ENCODE results near the gene OR5M8.

OR5M8 gene

DNA sequence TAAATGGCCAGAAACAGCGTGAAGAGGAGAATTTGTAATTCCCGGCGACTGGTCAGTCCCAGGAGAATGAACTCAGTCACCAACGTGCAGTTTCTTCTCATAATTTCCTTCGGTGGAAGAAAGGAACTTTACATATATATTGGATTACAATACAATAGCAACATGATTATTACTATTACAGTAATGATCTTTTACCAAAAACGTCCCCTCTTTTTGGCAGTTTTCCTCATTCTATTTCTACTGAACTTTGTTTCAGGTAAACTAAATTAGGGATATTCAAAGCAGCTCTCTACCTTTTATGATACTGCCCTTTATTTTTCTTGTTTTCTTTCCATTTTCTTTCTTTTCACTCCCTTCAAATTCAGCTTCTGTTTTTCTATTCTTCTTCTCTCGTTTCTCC, at the start of gene OR5M8:
Gene OR5M8 (minus strand): TSS at position 101 of the 400 bp plus-strand sequence. CDS start 0 bp downstream, at position 101.
- no peak for DNase-seq (ENCODE audit: low spot score)
- H3K27me3 Mint-ChIP-seq (ENCODE audit: low read depth): no peaks in the 10 kb centered on the region
- H3K9me3 Mint-ChIP-seq: peaks cover 52% of the 10 kb centered on the region
- no peak within 1 kb of the TSS for H3K4me3 Mint-ChIP-seq
- no peaks in the 10 kb centered on the region for H3K36me3 Mint-ChIP-seq (ENCODE audit: low read depth)
- no peaks in the 10 kb centered on the region for H3K4me1 Mint-ChIP-seq (ENCODE audit: low read depth)
- no peak within 1 kb of the TSS for H3K27ac Mint-ChIP-seq

GRCh38 chr11:56533054-56533740, 42.0 kb upstream of the OR5M8 start:
- DNase-seq (ENCODE audit: low spot score): no peak
- no peaks in the 10 kb centered on the region for H3K27me3 Mint-ChIP-seq (ENCODE audit: low read depth)
- peaks cover 30% of the 10 kb centered on the region for H3K9me3 Mint-ChIP-seq
- no peak overlapping the region for H3K4me3 Mint-ChIP-seq
- no peaks in the 10 kb centered on the region for H3K4me1 Mint-ChIP-seq (ENCODE audit: low read depth)
- no peak overlapping the region for H3K27ac Mint-ChIP-seq
- H3K36me3 Mint-ChIP-seq (ENCODE audit: low read depth): no peaks in the 10 kb centered on the region

- no peaks in the 10 kb centered on the region for H3K27me3 Mint-ChIP-seq (ENCODE audit: low read depth)
- H3K27ac Mint-ChIP-seq: no peak overlapping the region
- H3K4me1 Mint-ChIP-seq (ENCODE audit: low read depth): no peaks in the 10 kb centered on the region
- peaks cover 30% of the 10 kb centered on the region for H3K9me3 Mint-ChIP-seq
- DNase-seq (ENCODE audit: low spot score): no peak
- no peak overlapping the region for H3K4me3 Mint-ChIP-seq
- H3K36me3 Mint-ChIP-seq (ENCODE audit: low read depth): no peaks in the 10 kb centered on the region
Observed at GRCh38 chr11:56531856-56532255, 40.7 kb upstream of the OR5M8 start.

GRCh38 chr11:56522008-56522407, 30.8 kb upstream of the OR5M8 start:
- no peaks in the 10 kb centered on the region for H3K4me1 Mint-ChIP-seq (ENCODE audit: low read depth)

DNA sequence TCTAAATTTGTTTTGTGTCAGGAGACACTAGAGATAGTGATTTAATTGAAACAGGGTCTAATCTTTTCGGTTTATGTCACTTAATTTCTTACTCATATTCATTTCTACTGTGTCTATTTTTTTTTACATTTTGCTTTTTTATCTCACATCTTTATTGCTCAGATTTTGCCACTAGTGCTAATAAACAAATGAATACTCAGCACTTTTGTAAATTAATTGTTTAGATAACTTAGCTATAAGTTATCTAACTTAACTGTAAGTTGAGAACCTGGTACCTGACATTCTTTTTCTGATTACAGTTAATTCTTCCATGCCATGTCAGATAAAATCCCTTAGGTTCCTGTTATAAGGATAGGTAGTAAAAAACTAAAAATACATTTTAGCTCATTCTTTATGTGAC, 22.1 kb upstream of the OR5M8 start:
- no peaks in the 10 kb centered on the region for H3K4me1 Mint-ChIP-seq (ENCODE audit: low read depth)
- no peaks in the 10 kb centered on the region for H3K27me3 Mint-ChIP-seq (ENCODE audit: low read depth)
- no peak overlapping the region for H3K4me3 Mint-ChIP-seq
- no peak overlapping the region for H3K27ac Mint-ChIP-seq
- H3K36me3 Mint-ChIP-seq (ENCODE audit: low read depth): no peaks in the 10 kb centered on the region
- peaks cover 36% of the 10 kb centered on the region for H3K9me3 Mint-ChIP-seq
- DNase-seq (ENCODE audit: low spot score): no peak

More at GRCh38 chr11:56522008-56522407, 30.8 kb upstream of the OR5M8 start:
- H3K4me3 Mint-ChIP-seq: no peak overlapping the region
- no peak for DNase-seq (ENCODE audit: low spot score)
- H3K27me3 Mint-ChIP-seq (ENCODE audit: low read depth): no peaks in the 10 kb centered on the region
- no peak overlapping the region for H3K27ac Mint-ChIP-seq
- no peaks in the 10 kb centered on the region for H3K36me3 Mint-ChIP-seq (ENCODE audit: low read depth)
- peaks cover 33% of the 10 kb centered on the region for H3K9me3 Mint-ChIP-seq

DNA sequence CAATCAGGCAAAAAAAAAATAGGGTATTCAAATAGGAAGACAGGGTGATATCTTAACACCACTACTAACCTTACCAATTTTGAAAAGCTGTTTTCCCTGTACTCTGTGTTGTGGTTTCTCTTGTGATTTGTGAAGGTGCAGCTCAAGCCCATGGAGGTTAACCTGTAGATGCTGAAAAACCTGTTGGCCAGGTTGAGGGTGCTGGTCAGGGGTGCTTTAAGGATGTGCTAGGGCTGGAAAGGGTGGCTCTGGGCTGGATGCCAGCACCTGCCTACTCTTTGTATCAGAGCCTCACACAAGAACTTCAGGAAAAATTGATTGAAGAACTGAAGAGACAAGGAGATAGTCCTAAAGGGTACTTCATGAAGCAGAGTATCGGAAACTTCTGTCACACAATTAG, 18.3 kb upstream of the OR5M8 start:
- H3K27me3 Mint-ChIP-seq (ENCODE audit: low read depth): no peaks in the 10 kb centered on the region
- DNase-seq (ENCODE audit: low spot score): no peak
- H3K4me1 Mint-ChIP-seq (ENCODE audit: low read depth): no peaks in the 10 kb centered on the region
- peaks cover 34% of the 10 kb centered on the region for H3K9me3 Mint-ChIP-seq
- H3K36me3 Mint-ChIP-seq (ENCODE audit: low read depth): no peaks in the 10 kb centered on the region
- no peak overlapping the region for H3K4me3 Mint-ChIP-seq
- no peak overlapping the region for H3K27ac Mint-ChIP-seq

DNA sequence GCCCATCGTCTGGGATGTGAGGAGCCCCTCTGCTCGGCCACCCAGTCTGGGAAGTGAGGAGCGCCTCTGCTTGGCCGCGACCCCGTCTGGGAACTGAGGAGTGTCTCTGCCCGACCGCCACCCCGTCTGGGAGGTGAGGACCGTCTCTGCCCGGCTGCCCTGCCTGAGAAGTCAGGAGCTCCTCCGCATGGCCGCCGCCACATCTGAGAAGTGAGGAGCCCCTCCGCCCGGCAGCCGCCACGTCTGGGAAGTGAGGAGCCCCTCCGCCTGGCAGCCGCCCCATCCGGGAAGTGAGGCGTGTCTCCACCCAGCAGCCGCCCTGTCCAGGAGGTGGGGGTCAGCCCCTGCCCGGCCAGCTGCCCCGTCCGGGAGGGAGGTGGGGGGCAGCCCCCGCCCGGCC, 5.8 kb upstream of the OR5M8 start:
- no peak for DNase-seq (ENCODE audit: low spot score)
- H3K27ac Mint-ChIP-seq: no peak overlapping the region
- H3K4me3 Mint-ChIP-seq: no peak overlapping the region

GRCh38 chr11:56495117-56495516, 3.9 kb upstream of the OR5M8 start:
- no peak overlapping the region for H3K4me3 Mint-ChIP-seq
- H3K27ac Mint-ChIP-seq: no peak overlapping the region
- no peaks in the 10 kb centered on the region for H3K4me1 Mint-ChIP-seq (ENCODE audit: low read depth)

More for the DNA sequence above, 5.8 kb upstream of the OR5M8 start:
- Mint-ChIP-seq H3K9me3 (peaks cover 43% of the 10 kb centered on the region), H3K4me1 (ENCODE audit: low read depth) (no peaks in the 10 kb centered on the region), H3K27me3 (ENCODE audit: low read depth) (no peaks in the 10 kb centered on the region), H3K36me3 (ENCODE audit: low read depth) (no peaks in the 10 kb centered on the region)

GRCh38 chr11:56486801-56487200, 4.4 kb downstream of the OR5M8 start:
- H3K27ac Mint-ChIP-seq: no peak overlapping the region
- H3K4me1 Mint-ChIP-seq (ENCODE audit: low read depth): no peaks in the 10 kb centered on the region
- no peak overlapping the region for H3K4me3 Mint-ChIP-seq
- no peaks in the 10 kb centered on the region for H3K27me3 Mint-ChIP-seq (ENCODE audit: low read depth)
- no peak for DNase-seq (ENCODE audit: low spot score)
- H3K9me3 Mint-ChIP-seq: peaks cover 37% of the 10 kb centered on the region
- H3K36me3 Mint-ChIP-seq (ENCODE audit: low read depth): no peaks in the 10 kb centered on the region

More at GRCh38 chr11:56495117-56495516, 3.9 kb upstream of the OR5M8 start:
- Mint-ChIP-seq H3K27me3 (ENCODE audit: low read depth) (no peaks in the 10 kb centered on the region), H3K9me3 (peaks cover 37% of the 10 kb centered on the region), H3K36me3 (ENCODE audit: low read depth) (no peaks in the 10 kb centered on the region)
- DNase-seq (ENCODE audit: low spot score): no peak

- no peak for DNase-seq (ENCODE audit: low spot score)
- no peak overlapping the region for H3K27ac Mint-ChIP-seq
- peaks cover 25% of the 10 kb centered on the region for H3K9me3 Mint-ChIP-seq
- no peaks in the 10 kb centered on the region for H3K27me3 Mint-ChIP-seq (ENCODE audit: low read depth)
- no peaks in the 10 kb centered on the region for H3K36me3 Mint-ChIP-seq (ENCODE audit: low read depth)
- H3K4me3 Mint-ChIP-seq: no peak overlapping the region
- no peaks in the 10 kb centered on the region for H3K4me1 Mint-ChIP-seq (ENCODE audit: low read depth)
Observed at GRCh38 chr11:56474729-56475235, 16.4 kb downstream of the OR5M8 start.

- Mint-ChIP-seq H3K4me1 (ENCODE audit: low read depth) (no peaks in the 10 kb centered on the region), H3K4me3 (no peak within 1 kb of the TSS), H3K27me3 (ENCODE audit: low read depth) (no peaks in the 10 kb centered on the region)
Observed at GRCh38 chr11:56473252-56473651, 17.9 kb downstream of the OR5M8 start, which contains the start of gene OR5M3. TSS of gene OR5M3 (minus strand) at chr11:56473352. CDS start at chr11:56470497, 2,855 bp downstream.

GRCh38 chr11:56457076-56457475, 34.1 kb downstream of the OR5M8 start:
- Mint-ChIP-seq H3K27ac (no peak overlapping the region), H3K9me3 (peaks cover 48% of the 10 kb centered on the region), H3K4me1 (ENCODE audit: low read depth) (no peaks in the 10 kb centered on the region), H3K36me3 (ENCODE audit: low read depth) (no peaks in the 10 kb centered on the region), H3K27me3 (ENCODE audit: low read depth) (no peaks in the 10 kb centered on the region), H3K4me3 (no peak overlapping the region)
- no peak for DNase-seq (ENCODE audit: low spot score)

More at GRCh38 chr11:56473252-56473651, 17.9 kb downstream of the OR5M8 start, which contains the start of gene OR5M3:
- Mint-ChIP-seq H3K36me3 (ENCODE audit: low read depth) (no peaks in the 10 kb centered on the region), H3K27ac (no peak within 1 kb of the TSS), H3K9me3 (peaks cover 17% of the 10 kb centered on the region)
- DNase-seq (ENCODE audit: low spot score): no peak

DNA sequence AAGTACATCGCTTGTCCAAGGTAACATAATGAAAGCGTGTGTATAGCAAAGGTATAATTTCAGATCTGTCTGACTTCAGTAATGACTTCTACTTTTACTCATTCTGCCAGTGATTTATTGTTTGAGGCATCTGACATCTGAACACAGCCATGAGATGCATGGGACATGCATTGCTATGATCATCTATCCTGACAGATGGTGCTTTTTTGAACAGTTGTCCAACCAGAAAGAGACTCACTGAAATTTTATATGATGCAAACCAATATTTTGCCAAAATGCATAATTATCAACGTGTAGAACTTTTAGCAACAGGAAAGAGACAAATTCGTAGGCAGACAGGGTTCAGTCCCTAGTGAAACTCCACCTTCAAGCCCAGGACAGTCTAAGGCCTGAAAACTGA, 37.6 kb downstream of the OR5M8 start:
- Mint-ChIP-seq H3K27ac (no peak overlapping the region), H3K4me3 (no peak overlapping the region), H3K9me3 (peaks cover 41% of the 10 kb centered on the region), H3K36me3 (ENCODE audit: low read depth) (no peaks in the 10 kb centered on the region), H3K27me3 (ENCODE audit: low read depth) (no peaks in the 10 kb centered on the region), H3K4me1 (ENCODE audit: low read depth) (no peaks in the 10 kb centered on the region)
- DNase-seq (ENCODE audit: low spot score): no peak

Data from T-helper 2 cell treated with Interferon-gamma antibody and Interleukin-4, amounts not matched to agents 5 μg/mL and 100 μg/mL, for 36 hours (primary cell).